Duodenal mucosa (tissue), 2 donors: ENCODE results near the gene NBAS.

Source experiments
- H3K27ac ChIP-seq: one replicate; pipeline ENCODE4 v1.7.0; 2013; ENCODE audit warnings: low read depth, low read length
- H3K27me3 ChIP-seq, 2 donors: one replicate each; pipeline ENCODE4 v1.7.0; 2013; ENCODE audit warnings: low read length in 2 of 2, control low read depth in 1 of 2; ENCODE audit not compliant: insufficient read depth in 2 of 2, control insufficient read depth in 1 of 2
- H3K36me3 ChIP-seq, 2 donors: one replicate each; pipeline ENCODE4 v1.7.0; 2013; ENCODE audit warnings: low read length in 2 of 2, control low read depth in 1 of 2; ENCODE audit not compliant: insufficient read depth in 2 of 2, control insufficient read depth in 1 of 2
- H3K4me1 ChIP-seq, 2 donors: one replicate each; pipeline ENCODE4 v1.7.0; 2013; ENCODE audit warnings: low read length in 2 of 2, control low read depth in 1 of 2; ENCODE audit not compliant: insufficient read depth in 2 of 2, control insufficient read depth in 1 of 2
- H3K4me3 ChIP-seq, 2 donors: one replicate each; pipeline ENCODE4 v1.7.0; 2013; ENCODE audit warnings: low read length in 2 of 2, low read depth in 1 of 2
- H3K9ac ChIP-seq, 2 donors: one replicate each; pipeline ENCODE4 v1.7.0; 2013; ENCODE audit warnings: low read length in 2 of 2, low read depth in 1 of 2
- H3K9me3 ChIP-seq, 2 donors: one replicate each; pipeline ENCODE4 v1.7.0; 2013; ENCODE audit warnings: low read length in 2 of 2, control low read depth in 1 of 2; ENCODE audit not compliant: control insufficient read depth in 1 of 2

Gene NBAS

DNA sequence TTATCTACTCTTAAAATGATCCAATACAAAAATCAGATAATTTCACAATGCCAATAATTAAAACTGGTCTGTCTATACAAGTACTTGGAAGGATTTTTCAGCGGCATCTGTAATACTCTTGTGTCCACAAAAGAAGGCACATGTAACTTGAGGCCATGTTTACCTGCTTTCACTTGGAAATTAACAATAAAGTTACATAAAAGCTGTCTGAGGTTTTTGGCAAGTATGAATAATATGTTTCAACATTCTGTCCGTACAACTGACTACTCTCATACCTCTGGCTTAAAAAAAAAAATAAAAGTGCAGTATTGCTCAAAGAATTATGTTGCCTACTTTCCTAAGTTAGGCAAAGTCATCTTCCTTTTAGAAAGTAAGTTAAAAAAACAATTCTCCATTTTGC is 253.6 kb downstream of the NBAS start:
- Histone ChIP-seq H3K4me1 (peaks cover 0 to 3% of the 10 kb centered on the region in 2 donors), H3K4me3 (no peak overlapping the region), H3K36me3 (peaks cover 4 to 20% of the 10 kb centered on the region in 2 donors), H3K27me3 (no peaks in the 10 kb centered on the region), H3K9ac (no peak overlapping the region), H3K27ac (no peak overlapping the region), H3K9me3 (no peaks in the 10 kb centered on the region)

DNA sequence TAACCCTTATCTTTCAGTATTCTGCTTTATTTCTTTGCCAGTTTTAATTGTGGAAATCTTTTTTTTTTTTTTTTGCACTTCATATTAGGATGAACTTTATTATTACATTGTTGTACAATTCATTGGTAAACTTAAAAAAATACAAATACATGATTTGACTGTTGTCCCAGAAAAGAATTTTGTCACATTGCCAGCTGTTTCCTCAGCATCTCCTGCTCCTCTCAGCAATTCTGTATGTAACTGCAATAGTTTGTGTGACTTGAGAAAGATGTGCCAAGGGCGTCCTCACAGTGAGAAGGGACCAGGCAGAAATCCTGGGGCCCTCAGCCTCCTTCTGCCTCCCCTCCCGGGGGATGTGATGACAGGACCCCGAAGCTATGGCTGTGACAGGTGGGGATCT is 254.4 kb downstream of the NBAS start:
- peaks cover 4 to 28% of the 10 kb centered on the region in 2 donors for H3K36me3 ChIP-seq

DNA sequence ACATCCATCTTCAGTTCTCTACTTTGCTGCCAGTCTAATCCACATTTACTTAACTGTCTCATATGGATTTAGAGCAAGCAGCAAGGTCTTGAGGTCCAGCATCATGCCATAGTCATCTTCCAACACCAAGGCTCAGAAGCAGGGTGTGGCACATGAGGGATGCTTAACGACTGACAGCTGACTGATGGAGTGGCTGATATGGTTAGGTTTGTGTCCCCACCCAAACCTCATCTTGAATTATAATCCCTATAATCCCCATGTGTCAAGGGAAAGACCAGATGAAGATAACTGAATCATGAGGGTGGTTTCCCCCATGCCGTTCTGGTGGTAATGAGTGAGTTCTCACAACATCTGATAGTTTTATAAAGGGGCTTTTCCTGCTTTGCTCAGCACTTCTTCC is 257.3 kb downstream of the NBAS start:
- H3K4me1 ChIP-seq = no peaks in the 10 kb centered on the region
- H3K27ac ChIP-seq = no peak overlapping the region
- no peak overlapping the region for H3K9ac ChIP-seq
- H3K9me3 ChIP-seq = no peaks in the 10 kb centered on the region
- H3K36me3 ChIP-seq = peaks cover 4 to 40% of the 10 kb centered on the region in 2 donors
- H3K4me3 ChIP-seq = no peak overlapping the region
- H3K27me3 ChIP-seq = no peaks in the 10 kb centered on the region

More for the DNA sequence above, 254.4 kb downstream of the NBAS start:
- Histone ChIP-seq H3K9ac (no peak overlapping the region), H3K4me1 (peaks cover 0 to 1% of the 10 kb centered on the region in 2 donors), H3K27me3 (no peaks in the 10 kb centered on the region), H3K9me3 (no peaks in the 10 kb centered on the region), H3K27ac (no peak overlapping the region), H3K4me3 (no peak overlapping the region)

DNA sequence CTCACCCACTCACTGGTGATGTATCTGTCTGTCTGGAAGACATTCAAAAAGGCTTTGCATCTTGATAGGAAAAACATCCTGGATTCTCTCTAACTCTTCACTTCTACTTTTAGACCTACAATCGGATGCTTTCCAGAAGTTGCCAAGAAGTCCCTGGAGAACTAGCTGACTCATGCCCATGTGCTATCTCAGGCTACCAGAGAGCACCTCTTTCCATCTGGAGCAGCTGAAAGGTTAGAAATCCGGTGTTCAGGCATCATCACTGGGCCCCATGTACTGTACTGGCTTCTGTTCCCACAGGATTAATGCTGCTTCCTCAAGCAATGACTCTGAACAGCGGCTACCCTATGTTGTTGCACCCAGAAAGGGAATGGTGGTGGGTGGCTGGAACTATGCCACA is 259.0 kb downstream of the NBAS start:
- no peaks in the 10 kb centered on the region for H3K27me3 ChIP-seq
- H3K9ac ChIP-seq = no peak overlapping the region
- H3K36me3 ChIP-seq = peaks cover 4 to 38% of the 10 kb centered on the region in 2 donors
- H3K27ac ChIP-seq = no peak overlapping the region
- H3K4me1 ChIP-seq = no peaks in the 10 kb centered on the region
- H3K9me3 ChIP-seq = no peaks in the 10 kb centered on the region
- no peak overlapping the region for H3K4me3 ChIP-seq

DNA sequence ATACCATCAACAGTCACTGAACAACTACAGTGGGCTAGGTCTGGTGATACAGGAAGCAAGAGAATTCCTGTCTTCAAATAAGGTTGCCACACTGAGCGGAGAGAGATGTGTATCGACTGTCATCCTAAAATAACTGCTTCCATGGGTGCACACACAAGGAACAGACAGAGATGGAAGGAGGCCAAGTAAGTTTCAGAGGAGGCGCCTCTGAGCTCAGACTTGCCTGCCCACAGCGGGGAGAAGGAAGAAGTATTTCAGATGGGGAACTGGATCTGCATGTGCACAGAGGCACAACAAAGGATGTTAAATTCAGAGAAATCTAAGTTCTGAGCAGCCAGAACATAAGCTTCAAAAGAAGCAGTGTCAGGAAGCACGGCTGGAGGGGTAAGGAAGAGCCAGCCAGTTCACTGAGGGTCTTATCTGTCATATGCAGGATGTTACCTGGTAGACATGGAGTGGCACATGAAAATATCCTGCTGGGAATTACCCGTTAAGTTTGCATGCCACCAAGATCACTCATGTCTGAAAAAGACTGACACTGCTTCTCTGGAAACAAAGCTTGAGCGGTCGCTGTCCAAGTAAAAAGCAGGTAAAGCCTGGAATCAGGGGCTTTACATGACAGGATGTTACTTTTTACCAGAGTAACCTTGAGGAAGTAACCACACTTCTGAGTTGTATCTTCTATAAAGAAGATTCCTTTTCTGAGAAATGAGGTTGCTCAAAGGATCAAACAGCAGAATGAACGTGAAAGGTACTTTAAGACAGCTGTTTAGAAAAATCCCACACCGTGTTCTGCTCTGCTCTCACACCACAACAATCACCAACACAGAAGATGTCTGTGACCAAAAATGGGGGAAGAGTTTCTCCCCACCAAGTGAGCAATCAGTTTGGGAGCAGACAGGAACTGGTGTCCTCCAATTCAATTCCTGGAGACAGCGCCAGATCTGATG is 260.2 kb downstream of the NBAS start:
- H3K9ac ChIP-seq = no peak overlapping the region
- H3K27me3 ChIP-seq = no peaks in the 10 kb centered on the region
- no peaks in the 10 kb centered on the region for H3K4me1 ChIP-seq
- H3K9me3 ChIP-seq = no peaks in the 10 kb centered on the region
- H3K27ac ChIP-seq = no peak overlapping the region
- H3K4me3 ChIP-seq = no peak overlapping the region
- peaks cover 0 to 34% of the 10 kb centered on the region in 2 donors for H3K36me3 ChIP-seq

DNA sequence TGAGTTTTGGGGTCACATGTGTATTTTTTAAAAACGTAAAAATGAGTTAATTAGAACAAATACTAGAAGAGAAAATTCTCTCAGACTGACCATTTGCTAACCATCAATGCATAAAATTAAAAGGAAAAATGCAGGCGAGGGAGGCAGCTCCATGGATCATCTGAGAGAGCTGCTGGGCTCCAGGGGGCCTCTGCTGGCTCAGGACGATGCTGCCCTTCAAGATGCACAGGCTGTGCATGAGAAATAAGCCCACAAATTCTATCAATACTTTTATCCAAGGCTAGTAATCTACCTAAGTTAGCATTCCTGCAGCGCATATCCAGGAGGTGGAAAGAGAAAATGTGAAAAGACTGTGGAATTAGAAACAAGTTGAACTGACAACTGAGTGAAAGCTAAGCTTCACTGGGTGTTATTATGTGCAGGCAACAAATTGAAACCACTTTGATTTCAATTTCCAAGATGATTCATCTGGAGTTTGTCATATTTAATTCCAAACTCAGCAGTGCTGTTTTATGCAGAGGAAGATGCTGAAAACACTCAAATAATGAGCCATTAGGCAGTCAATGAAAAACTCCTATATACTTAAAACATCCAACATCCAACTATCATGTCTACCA is 261.1 kb downstream of the NBAS start:
- Histone ChIP-seq H3K27ac (no peak overlapping the region), H3K4me3 (no peak overlapping the region), H3K9ac (no peak overlapping the region), H3K36me3 (peaks cover 0 to 37% of the 10 kb centered on the region in 2 donors), H3K27me3 (no peaks in the 10 kb centered on the region), H3K4me1 (no peaks in the 10 kb centered on the region), H3K9me3 (no peaks in the 10 kb centered on the region)

DNA sequence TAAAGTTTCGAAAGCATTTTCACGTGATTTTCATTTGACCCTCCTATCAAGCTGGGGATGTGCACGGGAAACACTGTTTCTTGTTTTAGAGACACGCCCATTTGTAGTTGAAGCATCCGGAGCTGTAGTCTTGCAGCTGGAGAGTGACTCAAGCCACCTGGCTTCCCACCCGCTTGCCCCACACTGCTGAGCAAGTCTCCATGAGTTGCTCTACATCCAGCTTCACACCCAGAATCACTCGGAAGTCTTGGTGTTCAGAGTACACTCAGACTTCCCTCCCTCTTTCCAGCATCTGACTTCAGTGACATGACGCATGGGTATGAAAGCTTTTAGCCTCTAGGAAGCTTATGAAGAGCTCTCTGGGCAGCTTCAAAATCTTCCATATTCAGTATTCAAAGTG is 262.4 kb downstream of the NBAS start:
- Histone ChIP-seq H3K9ac (no peak overlapping the region), H3K27me3 (no peaks in the 10 kb centered on the region), H3K27ac (no peak overlapping the region), H3K36me3 (peaks cover 0 to 39% of the 10 kb centered on the region in 2 donors), H3K9me3 (no peaks in the 10 kb centered on the region), H3K4me1 (no peaks in the 10 kb centered on the region), H3K4me3 (no peak overlapping the region)

DNA sequence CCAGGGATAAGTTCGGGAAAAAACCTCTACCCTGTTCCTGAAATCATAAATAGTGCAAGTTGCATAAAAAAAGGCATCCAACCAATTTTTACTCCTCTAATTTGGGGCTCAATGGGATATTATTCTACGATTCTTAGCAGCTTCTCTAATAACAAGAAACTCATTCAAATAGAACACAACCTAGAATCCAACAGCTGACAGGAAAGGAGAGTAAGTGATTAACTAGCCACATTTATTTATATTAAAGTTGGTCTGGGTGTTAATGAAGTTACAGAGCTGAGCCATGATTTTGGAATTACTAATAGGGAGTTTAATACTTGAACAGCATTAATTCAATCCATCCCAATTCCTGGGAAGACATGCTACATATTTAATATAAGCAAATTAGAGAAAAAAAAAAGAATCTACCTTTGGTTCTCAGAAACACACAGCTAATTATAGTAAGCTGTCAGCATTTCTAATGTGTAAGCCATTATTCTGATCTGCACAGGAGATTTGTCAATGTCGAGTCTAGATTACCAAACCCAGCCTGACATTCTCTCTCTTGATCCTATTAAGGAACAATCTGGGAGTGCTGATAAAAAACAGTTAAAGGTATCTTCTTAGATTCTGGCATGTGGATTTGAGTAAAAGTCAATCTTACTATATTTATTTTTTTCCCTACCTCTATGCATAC is 267.7 kb downstream of the NBAS start:
- H3K4me1 ChIP-seq = no peaks in the 10 kb centered on the region
- H3K27ac ChIP-seq = no peak overlapping the region
- no peaks in the 10 kb centered on the region for H3K27me3 ChIP-seq
- no peak overlapping the region for H3K4me3 ChIP-seq
- H3K9me3 ChIP-seq = no peaks in the 10 kb centered on the region
- peaks cover 4 to 30% of the 10 kb centered on the region in 2 donors for H3K36me3 ChIP-seq
- H3K9ac ChIP-seq = no peak overlapping the region

DNA sequence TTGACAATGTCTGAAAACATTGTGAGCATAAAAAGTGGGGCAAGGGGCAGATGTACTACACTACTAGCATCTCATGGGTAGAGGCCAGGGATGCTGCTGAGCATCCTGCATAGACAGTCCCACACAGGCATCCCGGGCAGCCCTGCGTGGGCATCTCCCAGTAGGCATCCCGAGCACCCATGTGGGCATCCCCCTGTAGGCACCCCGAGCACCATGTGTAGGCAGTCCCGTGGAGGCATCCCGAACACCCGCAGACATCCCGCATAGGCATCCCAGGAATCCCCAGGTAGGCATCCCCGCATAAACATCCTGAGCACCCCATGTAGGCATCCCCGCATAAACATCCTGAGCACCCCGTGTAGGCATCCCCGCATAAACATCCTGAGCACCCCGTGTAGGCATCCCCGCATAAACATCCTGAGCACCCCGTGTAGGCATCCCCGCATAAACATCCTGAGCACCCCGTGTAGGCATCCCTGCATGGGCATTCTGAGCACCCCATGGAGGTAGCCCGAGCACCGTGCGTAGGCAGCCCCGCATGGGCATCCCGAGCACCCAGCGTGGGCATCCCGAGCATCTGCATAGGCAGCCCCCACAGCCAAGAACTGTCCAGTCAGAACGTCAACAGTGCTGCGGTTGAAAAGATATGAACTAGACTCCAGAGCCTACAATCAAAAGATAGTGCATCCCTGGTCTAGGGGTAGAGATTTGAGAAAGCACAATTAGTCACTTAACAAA is 273.5 kb downstream of the NBAS start:
- no peaks in the 10 kb centered on the region for H3K9me3 ChIP-seq
- no peaks in the 10 kb centered on the region for H3K4me1 ChIP-seq
- H3K27ac ChIP-seq = no peak overlapping the region
- no peaks in the 10 kb centered on the region for H3K27me3 ChIP-seq
- H3K9ac ChIP-seq = no peak overlapping the region
- peaks cover 4 to 36% of the 10 kb centered on the region in 2 donors for H3K36me3 ChIP-seq
- H3K4me3 ChIP-seq = no peak overlapping the region
